Left lung (tissue), 10 donors: ENCODE measurements around the gene FAM13A. TPM values are rescaled to one million over a fixed set of nuclear protein-coding genes. Genes with fewer than 3 reads are reported as not detected.
"Not testable (repeated sequence)": the region's sequence is repeated elsewhere in the genome, so short reads cannot be mapped to it uniquely, and the experiment has no call there.

Source experiments
- ATAC-seq: fragments of 200-7000 bp; cut with Tn5 transposase; one replicate; pipeline ENCODE4 v1.9.1; 2020; ENCODE audit warnings: moderate library complexity
- DNase-seq, 4 donors: peaks; one replicate each; pipeline ENCODE4 v3.0.0-alpha.2; 2013 to 2020
- H3K27ac ChIP-seq, 2 donors: fragments of 200-600 bp; sonication (generic) in 1 of 2; one replicate each; pipeline versions ENCODE4 v1.5.0 to v1.8.0; 2020 to 2021
- H3K27me3 ChIP-seq, 2 donors: fragments of 200-600 bp; sonication (generic) in 1 of 2; one replicate each; pipeline versions ENCODE4 v1.5.0 to v1.8.0; 2020 to 2021
- H3K36me3 ChIP-seq, 2 donors: fragments of 200-600 bp; sonication (generic) in 1 of 2; one replicate each; pipeline versions ENCODE4 v1.5.0 to v1.8.0; 2020 to 2021
- H3K4me1 ChIP-seq, 2 donors: fragments of 200-600 bp; one replicate each; pipeline ENCODE4 v1.8.0; 2021
- H3K4me3 ChIP-seq, 2 donors: fragments of 200-600 bp; sonication (generic) in 1 of 2; one replicate each; pipeline versions ENCODE4 v1.5.0 to v1.8.0; 2020 to 2021; ENCODE audit warnings: mild to moderate bottlenecking in 1 of 2
- H3K9me3 ChIP-seq, 2 donors: fragments of 200-600 bp; sonication (generic) in 1 of 2; one replicate each; pipeline versions ENCODE4 v1.5.0 to v1.8.0; 2020 to 2021
- CTCF ChIP-seq, 2 donors: fragments of 200-600 bp; sonication (generic) in 1 of 2; IDR thresholded peaks; one replicate each; pipeline versions ENCODE4 v1.5.0 to v1.8.0; 2021; ENCODE audit warnings: antibody characterized with exemption in 2 of 2
- intact Hi-C, 2 donors: fragments of 100-400 bp; cut with DNase I; formaldehyde crosslinking; loops; one replicate each; pipeline versions ENCODE4 v1.11.2 to v1.14.2; 2022
- polyA plus RNA-seq, 6 donors: library from polyadenylated mRNA; unstranded; fragments of 120-200 nt; gene quantifications; one replicate each; pipeline ENCODE4 v1.2.1, GENCODE V29; 2013; ENCODE audit not compliant: insufficient read length in 6 of 6
- total RNA-seq, 2 donors: library from RNA; stranded (reverse); fragmentation: NEBNext Ultra II Directional; extraction: Animal tissue kit (Norgen Biotek cat#: 25700); gene quantifications; one replicate each; pipeline ENCODE4 v1.2.1, GENCODE V29; 2021
- donor health status: DM: no; HTN: yes; CAD: no.
- donor health status: DM: no; HTN: no; CAD: no.

FAM13A gene
- total and polyA plus RNA-seq, 8 donors, result 22.2 to 69.5 (median 52.2) TPM

- intact Hi-C loops, result no loop called here
- Histone ChIP-seq H3K27me3 (no peaks in the 10 kb centered on the region), H3K4me3 (no peak overlapping the region), H3K4me1 (no peaks in the 10 kb centered on the region), H3K27ac (no peak overlapping the region), H3K9me3 (peaks cover 0 to 5% of the 10 kb centered on the region in 2 donors), H3K36me3 (peaks cover 0 to 3% of the 10 kb centered on the region in 2 donors)
- no peak for ATAC-seq
- TF ChIP-seq CTCF (IDR thresholded peaks at IDR 0.05), result no peak
- no peak for DNase-seq
These were observed 149.0 kb downstream of the FAM13A start for GRCh38 chr4:88908003-88908402.

- no peaks in the 10 kb centered on the region for H3K4me1 ChIP-seq
- DNase-seq, result no peak
- no peak overlapping the region for H3K27ac ChIP-seq
- H3K27me3 ChIP-seq, result no peaks in the 10 kb centered on the region
- no peak overlapping the region for H3K4me3 ChIP-seq
- H3K36me3 ChIP-seq, result peaks cover 0 to 3% of the 10 kb centered on the region in 2 donors
- intact Hi-C loops, result no loop called here
- peaks cover 0 to 5% of the 10 kb centered on the region in 2 donors for H3K9me3 ChIP-seq
- no peak for ATAC-seq
- TF ChIP-seq CTCF (IDR thresholded peaks at IDR 0.05), result no peak
These were observed 149.5 kb downstream of the FAM13A start for GRCh38 chr4:88907478-88907877.

GRCh38 chr4:88904240-88904639 lies 152.7 kb downstream of the FAM13A start:
- DNase-seq, ATAC-seq, intact Hi-C loops, H3K27me3 ChIP-seq, H3K27ac ChIP-seq, H3K4me1 ChIP-seq, H3K4me3 ChIP-seq, H3K36me3 ChIP-seq: not testable (repeated sequence)
- H3K9me3 ChIP-seq, result peaks cover 0 to 16% of the 10 kb centered on the region in 2 donors

GRCh38 chr4:88900432-88900831 lies 156.6 kb downstream of the FAM13A start:
- Histone ChIP-seq H3K36me3 (peaks cover 0 to 3% of the 10 kb centered on the region in 2 donors), H3K9me3 (peaks cover 0 to 18% of the 10 kb centered on the region in 2 donors), H3K27me3 (no peaks in the 10 kb centered on the region), H3K4me3 (no peak overlapping the region), H3K4me1 (no peaks in the 10 kb centered on the region), H3K27ac (no peak overlapping the region)
- intact Hi-C loops, result no loop called here
- ATAC-seq (no peak), DNase-seq (no peak)
- no peak for TF ChIP-seq CTCF (IDR thresholded peaks at IDR 0.05)

- no peak for DNase-seq
- no peaks in the 10 kb centered on the region for H3K4me1 ChIP-seq
These were observed 159.2 kb downstream of the FAM13A start for GRCh38 chr4:88897752-88898151.

More at GRCh38 chr4:88897752-88898151, 159.2 kb downstream of the FAM13A start:
- intact Hi-C loops, result no loop called here
- Histone ChIP-seq H3K4me3 (no peak overlapping the region), H3K36me3 (no peaks in the 10 kb centered on the region), H3K27me3 (no peaks in the 10 kb centered on the region), H3K9me3 (peaks cover 0 to 13% of the 10 kb centered on the region in 2 donors), H3K27ac (no peak overlapping the region)
- ATAC-seq, result no peak
- TF ChIP-seq CTCF (IDR thresholded peaks at IDR 0.05), result no peak
